Mammary epithelial cell (primary cell): Measurements from ENCODE around the gene CD6.

Source experiments
- CTCF ChIP-seq, 2 donors: IDR thresholded peaks in 1 of 2; conservative IDR thresholded peaks in 1 of 2; 2 replicates each; pipeline ENCODE4 v1.5.1; 2011 to 2012; ENCODE audit warnings: inconsistent platforms in 2 of 2, low read length in 2 of 2, mild to moderate bottlenecking in 2 of 2, control low read depth in 1 of 2, low read depth in 1 of 2; ENCODE audit not compliant: insufficient read depth in 1 of 2; ENCODE audit errors: extremely low read depth in 1 of 2
- EZH2 ChIP-seq: IDR thresholded peaks from 2 replicates; pipeline ENCODE4 v1.6.1; 2012; ENCODE audit warnings: low read length, inconsistent platforms, borderline replicate concordance

DNA sequence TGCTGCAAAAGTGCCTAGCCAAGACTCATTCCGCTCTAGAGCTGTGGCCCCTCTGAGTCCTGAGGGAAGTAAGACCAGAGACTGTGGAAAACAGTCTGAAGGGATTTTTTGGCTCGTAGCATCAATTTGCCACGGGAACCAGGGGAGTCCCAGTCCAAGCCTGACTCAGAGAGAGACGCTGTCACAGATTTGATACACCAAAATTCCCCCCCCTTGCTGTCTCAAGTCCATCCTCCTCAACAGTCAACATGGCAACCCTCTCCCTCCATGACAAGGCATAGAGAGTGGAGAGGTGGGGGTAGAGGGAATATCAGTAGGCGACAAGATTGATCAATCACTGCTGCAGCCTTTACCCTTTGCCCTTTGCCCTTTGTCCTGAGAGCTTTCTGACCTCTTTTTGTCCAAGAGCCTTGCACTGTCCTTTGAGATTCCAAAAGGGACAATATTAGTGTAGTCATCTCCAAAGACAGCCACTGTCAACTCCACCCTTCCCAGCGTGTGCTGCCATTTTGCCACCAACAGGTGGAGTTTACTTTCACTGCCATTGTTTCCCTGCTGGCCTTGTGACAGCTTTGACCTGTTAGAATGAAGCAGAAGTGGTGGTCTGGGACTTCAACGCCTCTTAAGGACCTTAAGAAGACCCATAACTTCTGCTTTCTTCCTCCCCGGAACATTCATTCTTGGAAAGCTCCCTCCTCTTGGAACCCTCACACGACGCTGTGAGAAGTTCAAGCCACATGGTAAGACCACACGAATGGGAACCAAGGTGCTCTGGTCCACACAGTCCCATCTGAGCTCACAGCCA, 26.8 kb upstream of the CD6 start:
- TF ChIP-seq CTCF (conservative IDR thresholded peaks at IDR 0.05 in 1 of 2, IDR thresholded peaks at IDR 0.05 in 1 of 2; ENCODE audit: extremely low read depth in 1 of 2, insufficient read depth in 1 of 2, low read depth in 1 of 2, low read length in 2 of 2) = peak; percentile 12 to 21
- TF ChIP-seq EZH2 = no peak
